Vagina (tissue), 2 donors: ENCODE results near the gene ERP27. TPM values are rescaled to one million over a fixed set of nuclear protein-coding genes. Genes with fewer than 3 reads are reported as not detected.
A peak's percentile ranks its signal among the peaks of the same experiment; 100 is the strongest.

ENCODE experiments used
- DNase-seq, 2 donors: peaks; one replicate each; pipeline ENCODE4 v3.0.0-alpha.2; 2017; ENCODE audit errors: extremely low spot score in 2 of 2
- H3K27ac ChIP-seq: fragments of 200-600 bp; sonication (generic); one replicate; pipeline ENCODE4 v1.5.1; 2019
- H3K27me3 ChIP-seq: fragments of 200-600 bp; sonication (generic); one replicate; pipeline ENCODE4 v1.5.1; 2019
- H3K36me3 ChIP-seq, 2 donors: fragments of 200-600 bp; sonication (generic); one replicate each; pipeline ENCODE4 v1.5.1; 2017 to 2019
- H3K4me1 ChIP-seq: fragments of 200-600 bp; sonication (generic); one replicate; pipeline ENCODE4 v1.5.1; 2019
- H3K4me3 ChIP-seq, 2 donors: fragments of 200-600 bp; sonication (generic); 1 replicate in 1 of 2; 2 replicates in 1 of 2; pipeline ENCODE4 v1.5.1; 2016 to 2019
- H3K9me3 ChIP-seq: fragments of 200-600 bp; sonication (generic); one replicate; pipeline ENCODE4 v1.5.1; 2019
- POLR2A ChIP-seq, 2 donors: fragments of 450-650 bp; IDR thresholded peaks; one replicate each; pipeline ENCODE4 v1.6.1; 2017; ENCODE audit warnings: antibody characterized with exemption in 2 of 2, mild to moderate bottlenecking in 2 of 2, moderate library complexity in 2 of 2
- POLR2AphosphoS5 ChIP-seq, 2 donors: sonication (generic); formaldehyde crosslinking; IDR thresholded peaks; one replicate each; pipeline ENCODE4 v1.9.0; 2017; ENCODE audit warnings: antibody characterized with exemption in 2 of 2, mild to moderate bottlenecking in 2 of 2, low read depth in 1 of 2; ENCODE audit not compliant: insufficient read depth in 1 of 2
- intact Hi-C: fragments of 100-400 bp; cut with DNase I; formaldehyde crosslinking; loops from one replicate; pipeline ENCODE4 v1.15.1; 2023
- total RNA-seq: library from RNA; depleted of rRNA; stranded (reverse); fragments of >200 nt; gene quantifications from one replicate; pipeline ENCODE4 v1.2.3, GENCODE V29; 2016
- TF ChIP-seq, protein P1 (sequence below), 3 experiments: fragments of 450-650 bp in 2 of 3; fragments of 200-600 bp in 1 of 3; sonication (generic) in 1 of 3; IDR thresholded peaks; one replicate each; pipeline ENCODE4 v1.5.1; 2017 to 2019; ENCODE audit warnings: antibody characterized with exemption in 3 of 3, mild to moderate bottlenecking in 2 of 3, moderate library complexity in 2 of 3

The ERP27 gene
- total RNA-seq, 1 donor from 2014 or later = 2.2 TPM

DNA sequence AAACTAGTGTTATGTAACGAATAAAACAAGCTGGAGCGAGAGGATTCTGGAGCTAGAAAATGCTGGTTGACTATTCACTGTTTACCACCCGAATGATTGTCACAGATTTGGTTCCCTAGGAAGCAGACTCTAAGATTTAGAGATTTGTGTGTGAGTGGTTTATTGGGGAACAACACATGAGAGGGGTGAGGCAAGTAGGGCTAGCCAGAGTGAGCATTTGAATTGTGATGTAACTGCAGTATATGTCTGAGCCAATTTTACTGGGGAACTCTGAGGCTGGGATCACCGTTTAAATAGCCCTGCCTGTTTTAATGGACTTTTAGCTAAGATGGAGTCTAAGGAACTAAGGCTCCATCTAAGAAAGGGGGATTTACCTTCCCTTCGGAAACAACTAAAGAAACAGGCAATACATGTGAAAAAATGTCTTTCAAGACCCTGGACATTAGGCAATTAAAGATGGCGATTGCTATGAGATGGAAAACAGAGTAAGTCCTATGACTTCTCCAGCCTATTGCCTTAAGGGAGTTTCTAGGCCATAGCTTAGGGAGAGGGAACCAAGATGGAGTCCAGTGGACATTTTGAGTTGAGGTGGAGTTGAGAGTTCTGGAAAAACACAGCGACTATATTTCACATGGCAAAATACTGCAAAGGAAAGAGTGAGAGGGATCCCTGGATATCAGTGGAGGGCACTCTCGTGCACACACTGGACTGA, 59.0 kb downstream of the ERP27 start:
- intact Hi-C loops = no loop called here
- peaks cover 0 to 5% of the 10 kb centered on the region in 2 donors for H3K36me3 ChIP-seq
- H3K27me3 ChIP-seq = no peaks in the 10 kb centered on the region
- DNase-seq = no peak
- no peaks in the 10 kb centered on the region for H3K9me3 ChIP-seq
- H3K27ac ChIP-seq = peak overlapping the region; percentile 42
- TF ChIP-seq POLR2AphosphoS5 (IDR thresholded peaks at IDR 0.05; ENCODE audit: insufficient read depth in 1 of 2, low read depth in 1 of 2) (peak in 1 of 2 donors; percentile 56), POLR2A (IDR thresholded peaks at IDR 0.05) (no peak)
- TF ChIP-seq, protein P1, sequence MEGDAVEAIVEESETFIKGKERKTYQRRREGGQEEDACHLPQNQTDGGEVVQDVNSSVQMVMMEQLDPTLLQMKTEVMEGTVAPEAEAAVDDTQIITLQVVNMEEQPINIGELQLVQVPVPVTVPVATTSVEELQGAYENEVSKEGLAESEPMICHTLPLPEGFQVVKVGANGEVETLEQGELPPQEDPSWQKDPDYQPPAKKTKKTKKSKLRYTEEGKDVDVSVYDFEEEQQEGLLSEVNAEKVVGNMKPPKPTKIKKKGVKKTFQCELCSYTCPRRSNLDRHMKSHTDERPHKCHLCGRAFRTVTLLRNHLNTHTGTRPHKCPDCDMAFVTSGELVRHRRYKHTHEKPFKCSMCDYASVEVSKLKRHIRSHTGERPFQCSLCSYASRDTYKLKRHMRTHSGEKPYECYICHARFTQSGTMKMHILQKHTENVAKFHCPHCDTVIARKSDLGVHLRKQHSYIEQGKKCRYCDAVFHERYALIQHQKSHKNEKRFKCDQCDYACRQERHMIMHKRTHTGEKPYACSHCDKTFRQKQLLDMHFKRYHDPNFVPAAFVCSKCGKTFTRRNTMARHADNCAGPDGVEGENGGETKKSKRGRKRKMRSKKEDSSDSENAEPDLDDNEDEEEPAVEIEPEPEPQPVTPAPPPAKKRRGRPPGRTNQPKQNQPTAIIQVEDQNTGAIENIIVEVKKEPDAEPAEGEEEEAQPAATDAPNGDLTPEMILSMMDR (IDR thresholded peaks at IDR 0.05) = no peak
- H3K4me3 ChIP-seq = no peak overlapping the region
- H3K4me1 ChIP-seq = no peaks in the 10 kb centered on the region

GRCh38 chr12:14878488-14878887, 59.8 kb downstream of the ERP27 start:
- Histone ChIP-seq H3K4me1 (no peaks in the 10 kb centered on the region), H3K36me3 (peaks cover 0 to 5% of the 10 kb centered on the region in 2 donors), H3K9me3 (no peaks in the 10 kb centered on the region), H3K4me3 (no peak overlapping the region), H3K27ac (peak overlapping the region; percentile 42), H3K27me3 (no peaks in the 10 kb centered on the region)
- no peak for DNase-seq
- intact Hi-C loops = no loop called here
- TF ChIP-seq, protein P1 (IDR thresholded peaks at IDR 0.05) = no peak
- no peak for TF ChIP-seq POLR2A (IDR thresholded peaks at IDR 0.05)
- no peak for TF ChIP-seq POLR2AphosphoS5 (IDR thresholded peaks at IDR 0.05; ENCODE audit: insufficient read depth in 1 of 2, low read depth in 1 of 2)

GRCh38 chr12:14876833-14877232, 61.5 kb downstream of the ERP27 start:
- no peaks in the 10 kb centered on the region for H3K27me3 ChIP-seq
- DNase-seq = no peak
- intact Hi-C loops = no loop called here
- peaks cover 0 to 5% of the 10 kb centered on the region in 2 donors for H3K36me3 ChIP-seq
- H3K27ac ChIP-seq = no peak overlapping the region
- no peak overlapping the region for H3K4me3 ChIP-seq
- no peaks in the 10 kb centered on the region for H3K4me1 ChIP-seq
- no peaks in the 10 kb centered on the region for H3K9me3 ChIP-seq
- TF ChIP-seq, protein P1 (IDR thresholded peaks at IDR 0.05) = no peak
- TF ChIP-seq POLR2AphosphoS5 (IDR thresholded peaks at IDR 0.05; ENCODE audit: insufficient read depth in 1 of 2, low read depth in 1 of 2) (no peak), POLR2A (IDR thresholded peaks at IDR 0.05) (no peak)

GRCh38 chr12:14874882-14875281, 63.5 kb downstream of the ERP27 start:
- TF ChIP-seq POLR2A (IDR thresholded peaks at IDR 0.05) (no peak), POLR2AphosphoS5 (IDR thresholded peaks at IDR 0.05; ENCODE audit: insufficient read depth in 1 of 2, low read depth in 1 of 2) (no peak)
- TF ChIP-seq, protein P1 (IDR thresholded peaks at IDR 0.05) = no peak
- Histone ChIP-seq H3K27ac (no peak overlapping the region), H3K27me3 (no peaks in the 10 kb centered on the region), H3K4me1 (no peaks in the 10 kb centered on the region), H3K4me3 (no peak overlapping the region), H3K36me3 (no peaks in the 10 kb centered on the region), H3K9me3 (no peaks in the 10 kb centered on the region)
- intact Hi-C loops = no loop called here
- no peak for DNase-seq

DNA sequence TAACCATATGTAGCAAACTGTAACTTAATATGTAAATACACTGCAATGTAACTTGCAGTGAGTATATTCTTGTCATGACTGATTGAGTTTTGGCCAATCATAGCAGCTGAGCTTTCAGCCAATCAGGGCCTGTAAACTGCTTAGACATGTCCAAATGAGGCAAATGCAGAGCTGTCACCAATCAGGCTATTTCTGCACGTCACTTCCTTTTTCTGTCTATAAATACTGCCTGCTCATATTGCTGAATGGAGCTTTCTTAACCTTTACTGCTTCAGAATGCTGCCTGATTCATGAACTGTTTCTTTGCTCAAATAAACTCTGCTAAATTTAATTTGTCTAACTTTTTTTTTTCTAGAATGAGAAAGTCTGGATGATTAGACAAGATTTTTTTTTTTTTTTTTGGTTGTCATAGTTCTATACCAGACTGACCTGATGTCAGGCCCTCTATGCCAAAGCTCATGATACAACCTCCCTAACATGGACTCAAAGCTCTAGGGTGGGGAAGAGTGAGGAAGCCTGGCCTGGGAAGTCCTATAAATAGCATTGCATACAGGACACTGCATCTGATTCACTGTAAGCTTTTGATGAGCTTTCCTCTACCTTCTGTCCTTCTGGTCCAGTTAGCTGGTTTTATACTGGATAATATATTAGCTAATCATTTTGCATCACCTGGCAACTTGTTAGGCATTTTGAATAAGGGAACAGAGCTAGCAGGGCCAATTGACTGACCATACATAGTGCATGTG, 64.7 kb downstream of the ERP27 start:
- DNase-seq = no peak
- Histone ChIP-seq H3K27me3 (no peaks in the 10 kb centered on the region), H3K9me3 (no peaks in the 10 kb centered on the region), H3K4me1 (no peaks in the 10 kb centered on the region), H3K27ac (no peak overlapping the region), H3K36me3 (no peaks in the 10 kb centered on the region), H3K4me3 (no peak overlapping the region)
- intact Hi-C loops = no loop called here
- TF ChIP-seq POLR2AphosphoS5 (IDR thresholded peaks at IDR 0.05; ENCODE audit: insufficient read depth in 1 of 2, low read depth in 1 of 2) = no peak
